IMR-90 (cell line): Measurements from ENCODE around the gene VPS13C. TPM values are rescaled to one million over a fixed set of nuclear protein-coding genes. Genes with fewer than 3 reads are reported as not detected.

Experiments
- ATAC-seq: fragments of 200-7000 bp; cut with Tn5 transposase; 2 replicates; pipeline ENCODE4 v1.9.1; 2020; ENCODE audit warnings: low read depth, mild to moderate bottlenecking, moderate library complexity
- BruUV-seq: library from RNA; stranded (reverse); fragments of 400-500 nt; replicated peaks from 2 replicates; lab custom pipeline; 2021; lab: Mats Ljungman, UMichigan
- CTCF ChIA-PET: fragments of 300-600 bp; formaldehyde crosslinking; extraction: SDS; loops from one replicate; lab custom pipeline; 2021; ENCODE audit warnings: antibody characterized with exemption; lab: Yijun Ruan, JAX
- POLR2A ChIA-PET: fragments of 300-600 bp; sonication (Branson Sonifier 250); formaldehyde crosslinking; loops from one replicate; lab custom pipeline; 2022; ENCODE audit warnings: antibody characterized with exemption; ENCODE audit not compliant: unreplicated experiment; lab: Charles Lee
- DNase-seq: peaks from one replicate; pipeline ENCODE4 v3.0.0; 2013
- H2AFZ ChIP-seq: replicated peaks from 2 replicates; pipeline ENCODE3; 2013; ENCODE audit warnings: low read length, mild to moderate bottlenecking; ENCODE audit not compliant: poor library complexity
- H2AK5ac ChIP-seq: 2 replicates; pipeline ENCODE4 v1.6.1; 2013; ENCODE audit warnings: low read depth, low read length, inconsistent platforms
- H2AK9ac ChIP-seq: replicated peaks from 2 replicates; pipeline ENCODE3; 2013; ENCODE audit warnings: mild to moderate bottlenecking, low read depth, low read length, moderate library complexity; ENCODE audit not compliant: poor library complexity
- H2BK120ac ChIP-seq: 2 replicates; pipeline ENCODE4 v1.6.1; 2013; ENCODE audit warnings: low read depth, low read length, inconsistent platforms
- H2BK15ac ChIP-seq: 3 replicates; pipeline ENCODE4 v1.6.1; 2013; ENCODE audit warnings: low read depth, low read length, inconsistent platforms
- H2BK20ac ChIP-seq: 2 replicates; pipeline ENCODE4 v1.6.1; 2013; ENCODE audit warnings: low read depth, mild to moderate bottlenecking, inconsistent platforms, low read length, moderate library complexity
- H2BK5ac ChIP-seq: 2 replicates; pipeline ENCODE4 v1.6.1; 2013; ENCODE audit warnings: mild to moderate bottlenecking, low read depth, low read length, inconsistent platforms; ENCODE audit not compliant: poor library complexity, severe bottlenecking
- H3K14ac ChIP-seq: replicated peaks from 2 replicates; pipeline ENCODE4 v1.6.1; 2013; ENCODE audit warnings: low read depth, low read length, inconsistent platforms
- H3K18ac ChIP-seq: 2 replicates; pipeline ENCODE4 v1.6.1; 2013; ENCODE audit warnings: low read depth, low read length, control low read depth
- H3K23ac ChIP-seq: 2 replicates; pipeline ENCODE4 v1.6.1; 2013; ENCODE audit warnings: low read depth, low read length, inconsistent platforms
- H3K27ac ChIP-seq: 2 replicates; pipeline ENCODE4 v1.5.1; 2013; ENCODE audit warnings: mild to moderate bottlenecking, control low read depth, low read length; ENCODE audit not compliant: insufficient read depth
- H3K27me3 ChIP-seq: 2 replicates; pipeline ENCODE4 v1.6.1; 2013; ENCODE audit warnings: low read length; ENCODE audit not compliant: control insufficient read depth, insufficient read depth
- H3K36me3 ChIP-seq: 2 replicates; pipeline ENCODE4 v1.6.1; 2013; ENCODE audit warnings: low read length, mixed read lengths; ENCODE audit not compliant: control insufficient read depth, insufficient read depth
- H3K4ac ChIP-seq: 2 replicates; pipeline ENCODE4 v1.6.1; 2013; ENCODE audit warnings: low read depth, low read length, inconsistent platforms
- H3K4me1 ChIP-seq: 2 replicates; pipeline ENCODE4 v1.6.1; 2013; ENCODE audit warnings: low read length, mixed read lengths; ENCODE audit not compliant: control insufficient read depth, insufficient read depth
- H3K4me2 ChIP-seq: 2 replicates; pipeline ENCODE4 v1.6.1; 2013; ENCODE audit warnings: low read depth, mild to moderate bottlenecking, control low read depth, low read length, moderate library complexity
- H3K4me3 ChIP-seq: 2 replicates; pipeline ENCODE4 v1.5.1; 2013; ENCODE audit warnings: low read depth, mild to moderate bottlenecking, control low read depth, low read length, moderate library complexity; ENCODE audit not compliant: insufficient read depth
- H3K56ac ChIP-seq: 2 replicates; pipeline ENCODE4 v1.6.1; 2013; ENCODE audit warnings: low read length, inconsistent platforms; ENCODE audit not compliant: insufficient read depth; ENCODE audit errors: extremely low read depth
- H3K79me1 ChIP-seq, 2 experiments: 2 replicates each; pipeline ENCODE4 v1.6.1; 2013; ENCODE audit warnings: low read length in 2 of 2, inconsistent platforms in 1 of 2, low read depth in 1 of 2
- H3K9ac ChIP-seq: 2 replicates; pipeline ENCODE4 v1.6.1; 2013; ENCODE audit warnings: low read depth, low read length, control low read depth
- H3K9me1 ChIP-seq: 2 replicates; pipeline ENCODE4 v1.6.1; 2013; ENCODE audit warnings: low read length, inconsistent platforms; ENCODE audit not compliant: insufficient read depth
- H3K9me3 ChIP-seq: 2 replicates; pipeline ENCODE4 v1.6.1; 2013; ENCODE audit warnings: low read length; ENCODE audit not compliant: control insufficient read depth, insufficient read depth
- H4K20me1 ChIP-seq: 2 replicates; pipeline ENCODE4 v1.6.1; 2013; ENCODE audit warnings: low read length, inconsistent platforms; ENCODE audit not compliant: insufficient read depth
- H4K5ac ChIP-seq: 2 replicates; pipeline ENCODE4 v1.6.1; 2013; ENCODE audit warnings: mild to moderate bottlenecking, low read depth, low read length, control low read depth
- H4K8ac ChIP-seq, 2 experiments: 2 replicates each; pipeline ENCODE4 v1.6.1; 2013; ENCODE audit warnings: low read depth in 2 of 2, low read length in 2 of 2, control low read depth in 1 of 2, inconsistent platforms in 1 of 2
- H4K91ac ChIP-seq: 2 replicates; pipeline ENCODE4 v1.6.1; 2013; ENCODE audit warnings: low read depth, low read length, inconsistent platforms; ENCODE audit not compliant: insufficient read depth
- BHLHE40 ChIP-seq: fragments of 150-350 bp; IDR thresholded peaks from 2 replicates; pipeline ENCODE4 v1.6.1; 2016; ENCODE audit warnings: mild to moderate bottlenecking, low read depth, low read length
- CEBPB ChIP-seq: IDR thresholded peaks from 2 replicates; pipeline ENCODE4 v1.6.1; 2012; ENCODE audit warnings: low read depth, low read length, improper control_type of control experiment
- CHD1 ChIP-seq: IDR thresholded peaks from 2 replicates; pipeline ENCODE4 v1.6.1; 2012; ENCODE audit warnings: low read depth, low read length, improper control_type of control experiment
- MXI1 ChIP-seq: IDR thresholded peaks from 2 replicates; pipeline ENCODE4 v1.6.1; 2012; ENCODE audit warnings: low read depth, mild to moderate bottlenecking, low read length, moderate library complexity, borderline replicate concordance
- NFE2L2 ChIP-seq: fragments of 150-350 bp; IDR thresholded peaks from 2 replicates; pipeline ENCODE4 v1.6.1; 2016; ENCODE audit warnings: low read depth, mild to moderate bottlenecking, low read length
- POLR2A ChIP-seq: IDR thresholded peaks from 2 replicates; pipeline ENCODE4 v1.6.1; 2012; ENCODE audit warnings: mild to moderate bottlenecking, low read depth, low read length
- RAD21 ChIP-seq: IDR thresholded peaks from 2 replicates; pipeline ENCODE4 v1.6.1; 2012; ENCODE audit warnings: low read length, improper control_type of control experiment
- RCOR1 ChIP-seq: IDR thresholded peaks from 2 replicates; pipeline ENCODE4 v1.6.1; 2012; ENCODE audit warnings: mild to moderate bottlenecking, low read length, improper control_type of control experiment; ENCODE audit not compliant: insufficient replicate concordance
- RFX5 ChIP-seq: IDR thresholded peaks from 2 replicates; pipeline ENCODE4 v1.8.0; 2012; ENCODE audit warnings: low read depth, mild to moderate bottlenecking, low read length, moderate library complexity
- SMC3 ChIP-seq: fragments of 150-350 bp; IDR thresholded peaks from 2 replicates; pipeline ENCODE4 v1.6.1; 2016; ENCODE audit warnings: low read depth, mild to moderate bottlenecking, antibody characterized with exemption, low read length, moderate library complexity
- USF2 ChIP-seq: fragments of 150-350 bp; IDR thresholded peaks from 2 replicates; pipeline ENCODE4 v1.6.1; 2017; ENCODE audit warnings: mild to moderate bottlenecking, antibody characterized with exemption, low read length, low read depth
- WGBS, 2 experiments: methylation state at CpG; one replicate each; pipeline versions ENCODE4 v1.1.5 to v1.1.7; 2013; ENCODE audit warnings: missing lambda C conversion rate in 2 of 2; ENCODE audit not compliant: insufficient read length in 1 of 2; ENCODE audit errors: extremely low coverage in 2 of 2; 5-methylcytosine and 5-hydroxymethylcytosine counted together
- dilution Hi-C: fragments of 300-500 bp; cut with HindIII; formaldehyde crosslinking; loops from one replicate; pipeline ENCODE4 v1.14.3; 2018; ENCODE audit warnings: low sequenced_read_pairs; ENCODE audit not compliant: unreplicated experiment
- in situ Hi-C: fragments of 300-500 bp; cut with MboI; formaldehyde crosslinking; loops from 3 replicates; pipeline ENCODE4 v1.14.3; 2019; ENCODE audit warnings: low sequenced_read_pairs, inconsistent platforms, mixed read lengths
- intact Hi-C: fragments of 100-400 bp; cut with micrococcal nuclease; formaldehyde crosslinking; loops from 2 replicates; pipeline ENCODE4 v1.10.0; 2022
- polyA plus RNA-seq, 3 experiments: library from polyadenylated mRNA; depleted of rRNA; stranded (reverse); fragments of >200 nt; gene quantifications; 2 replicates each; pipeline ENCODE4 v1.2.3, GENCODE V29; 2012; ENCODE audit warnings: low replicate concordance in 1 of 3
- total RNA-seq: library from RNA; depleted of rRNA; stranded (reverse); fragments of >200 nt; gene quantifications from 2 replicates; pipeline ENCODE4 v1.2.3, GENCODE V29; 2012

The VPS13C gene
- total and polyA plus RNA-seq, 2 of the 4 experiments (the other 2 are of a cell fraction): 8.1 to 32.8 TPM

- no peak overlapping the region for H3K23ac ChIP-seq
- H4K8ac ChIP-seq: no peak overlapping the region
- H2AK9ac ChIP-seq: no peak overlapping the region
- intact Hi-C loops (no loop called here), in situ Hi-C loops (no loop called here), dilution Hi-C loops (no loop called here)
- ChIA-PET CTCF (no interaction called here), POLR2A (no interaction called here)
- no peaks in the 10 kb centered on the region for H4K20me1 ChIP-seq
- no peak overlapping the region for H2BK5ac ChIP-seq
- H3K4me3 ChIP-seq: no peak overlapping the region
- no peak for ATAC-seq
- H2BK20ac ChIP-seq: no peak overlapping the region
- no peak for DNase-seq
- BruUV-seq: no TSS peak
- no peaks in the 10 kb centered on the region for H3K79me1 ChIP-seq
- no peak overlapping the region for H2AFZ ChIP-seq
- no peak overlapping the region for H2AK5ac ChIP-seq
- TF ChIP-seq MXI1 (no peak), BHLHE40 (no peak), SMC3 (no peak), RFX5 (no peak), CEBPB (no peak), POLR2A (no peak), USF2 (no peak), NFE2L2 (no peak), CHD1 (no peak), RAD21 (no peak), RCOR1 (no peak)
- H3K27ac ChIP-seq: no peak overlapping the region
- no peak overlapping the region for H2BK120ac ChIP-seq
- no peaks in the 10 kb centered on the region for H3K36me3 ChIP-seq
- H3K4me1 ChIP-seq: no peaks in the 10 kb centered on the region
- H2BK15ac ChIP-seq: no peak overlapping the region
- 0 out of 2 replicates have a peak, but pooled peaks cover 1% of the 10 kb centered on the region for H3K9me1 ChIP-seq
- H3K27me3 ChIP-seq: no peaks in the 10 kb centered on the region; the same call in 1 of the 2 replicates
- no CpG with 5 or more reads among the region's 3 CpGs for WGBS, 2 experiments
- H4K91ac ChIP-seq: no peak overlapping the region
- H3K14ac ChIP-seq: no peak overlapping the region
- H3K4ac ChIP-seq: no peak overlapping the region
- no peak overlapping the region for H3K56ac ChIP-seq
- no peak overlapping the region for H3K9ac ChIP-seq
- no peak overlapping the region for H4K5ac ChIP-seq
- H3K18ac ChIP-seq: no peak overlapping the region
- no peak overlapping the region for H3K4me2 ChIP-seq
- H3K9me3 ChIP-seq: no peaks in the 10 kb centered on the region
These were observed 44.2 kb upstream of the VPS13C start for GRCh38 chr15:62104401-62104800.
